Superior temporal gyrus (tissue), 1 donor: ENCODE results near the gene SLC26A2.

Experiments used
- DNase-seq: peaks from one replicate; pipeline ENCODE4 v3.0.0-alpha.2; 2016; ENCODE audit errors: extremely low spot score

SLC26A2 gene

DNA sequence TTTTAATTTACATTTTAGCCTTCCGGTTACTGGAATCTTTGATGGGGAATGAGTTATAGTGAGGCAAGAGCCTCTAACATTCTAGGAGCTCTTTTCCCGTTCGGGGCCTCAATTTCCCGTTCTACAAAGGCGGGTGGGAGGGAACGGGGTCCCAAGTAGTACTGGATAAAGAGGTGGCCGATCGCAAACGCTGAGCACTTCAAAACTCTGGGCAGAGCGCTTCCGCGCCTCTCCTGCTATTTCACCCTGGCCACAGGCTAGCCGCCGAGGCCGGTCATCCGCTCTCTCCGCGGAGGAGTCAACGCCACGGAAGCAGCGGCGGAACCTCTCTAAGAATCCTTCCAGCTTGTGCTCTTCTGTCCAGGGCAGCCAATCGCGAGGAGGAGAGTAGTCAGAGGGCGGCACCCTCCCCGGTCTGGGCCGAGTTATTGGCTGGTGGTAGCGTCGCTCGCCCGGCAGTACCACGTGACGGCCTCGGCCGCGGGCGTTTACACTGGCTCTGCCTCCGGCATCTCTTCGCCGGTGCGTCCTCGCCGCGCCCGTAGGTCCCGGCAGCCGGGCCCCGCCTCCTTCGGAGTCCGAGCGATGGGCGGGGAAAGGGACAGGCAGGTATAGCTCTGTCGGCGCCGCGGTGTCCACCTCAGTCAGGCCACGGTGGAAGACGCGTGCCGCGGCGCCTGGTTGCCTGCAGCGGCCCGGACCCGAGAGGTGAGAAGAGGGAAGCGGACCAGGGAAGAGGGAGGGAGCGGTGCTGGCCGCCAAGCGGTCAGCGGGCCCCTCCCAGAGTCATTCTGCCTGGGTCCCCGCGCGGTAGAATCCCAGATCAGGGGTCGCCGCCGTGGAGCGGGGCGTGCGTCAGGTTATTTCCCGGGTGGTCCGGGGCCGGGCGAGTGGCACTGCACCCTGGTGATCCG, at the start of gene SLC26A2:
TSS of gene SLC26A2 (plus strand) at position 487 of the 914 bp plus-strand sequence. CDS start 16,895 bp downstream, outside the sequence.
- peak; percentile 98 for DNase-seq

DNA sequence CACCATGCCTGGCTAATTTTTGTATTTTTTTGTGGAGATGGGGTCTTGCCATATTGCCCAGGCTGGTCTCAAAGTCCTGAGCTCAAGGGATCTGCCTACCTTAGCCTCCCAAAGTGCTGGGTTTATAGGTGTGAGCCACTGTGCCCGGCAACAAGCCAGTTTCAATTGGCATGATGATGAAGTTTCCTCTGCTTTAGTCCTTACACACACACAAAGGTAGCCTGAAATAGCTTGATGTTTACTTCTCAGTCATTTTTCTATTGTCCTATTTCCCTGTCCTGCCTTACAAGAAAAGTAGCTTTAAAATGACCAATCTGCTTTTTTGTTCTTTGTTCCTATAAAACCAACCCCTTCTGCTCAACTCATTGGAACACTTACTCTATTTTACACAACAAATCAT, 49.5 kb upstream of the SLC26A2 start:
- DNase-seq = no peak

GRCh38 chr5:149912226-149912871, 48.2 kb upstream of the SLC26A2 start:
- no peak for DNase-seq

GRCh38 chr5:149913436-149914419, 46.8 kb upstream of the SLC26A2 start:
- DNase-seq = no peak

- no peak for DNase-seq
Observed at GRCh38 chr5:149915392-149916260, 44.9 kb upstream of the SLC26A2 start.

- no peak for DNase-seq
Observed at GRCh38 chr5:149916334-149917072, 44.1 kb upstream of the SLC26A2 start.

DNA sequence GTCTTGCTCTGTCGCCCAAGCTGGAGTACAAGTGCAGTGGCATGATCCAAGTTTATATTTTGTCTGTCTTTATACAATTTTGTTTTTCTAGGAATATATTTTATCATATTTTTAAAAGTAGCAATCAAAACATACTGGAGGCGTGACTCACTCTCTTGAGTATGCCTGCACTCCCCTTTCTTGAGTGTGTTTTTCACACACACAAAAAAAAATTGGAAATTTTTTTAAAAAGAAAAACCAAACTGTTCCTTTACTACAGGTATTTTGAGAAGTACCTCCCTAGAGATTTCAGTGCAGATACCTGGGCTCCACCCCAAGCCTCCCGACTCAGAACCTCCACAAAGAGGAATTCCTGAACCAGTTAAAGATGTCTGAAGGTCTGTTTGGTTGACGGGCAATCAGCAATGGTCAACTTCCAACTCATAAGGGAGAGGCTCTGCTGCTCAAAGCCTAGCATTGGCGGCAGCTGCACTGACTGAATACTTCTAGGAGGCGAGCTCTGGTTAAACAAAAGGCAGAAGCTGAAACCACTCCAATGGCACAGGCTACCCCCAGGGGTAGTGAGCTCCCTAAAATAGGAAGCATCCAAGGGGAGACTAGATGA, 43.4 kb upstream of the SLC26A2 start:
- DNase-seq = no peak

GRCh38 chr5:149921597-149921996, 39.0 kb upstream of the SLC26A2 start:
- no peak for DNase-seq

DNA sequence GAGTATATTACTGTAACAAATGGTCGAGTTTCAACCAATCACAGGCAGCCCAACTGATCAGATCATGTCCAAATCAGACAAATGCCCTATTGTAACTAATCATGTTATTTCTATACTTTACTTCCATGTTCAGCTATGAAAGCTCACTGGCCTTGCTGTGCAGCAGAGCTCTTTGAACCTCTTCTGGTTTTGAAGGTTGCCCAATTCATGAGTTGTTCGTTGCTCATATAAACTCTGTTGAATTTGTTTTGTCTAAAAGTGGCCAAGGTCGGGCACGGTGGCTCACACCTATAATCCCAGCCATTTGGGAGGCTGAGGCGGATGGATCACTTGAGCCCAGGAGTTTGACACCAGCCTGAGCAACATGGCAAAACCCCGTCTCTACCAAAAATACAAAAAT, 37.6 kb upstream of the SLC26A2 start:
- no peak for DNase-seq

DNA sequence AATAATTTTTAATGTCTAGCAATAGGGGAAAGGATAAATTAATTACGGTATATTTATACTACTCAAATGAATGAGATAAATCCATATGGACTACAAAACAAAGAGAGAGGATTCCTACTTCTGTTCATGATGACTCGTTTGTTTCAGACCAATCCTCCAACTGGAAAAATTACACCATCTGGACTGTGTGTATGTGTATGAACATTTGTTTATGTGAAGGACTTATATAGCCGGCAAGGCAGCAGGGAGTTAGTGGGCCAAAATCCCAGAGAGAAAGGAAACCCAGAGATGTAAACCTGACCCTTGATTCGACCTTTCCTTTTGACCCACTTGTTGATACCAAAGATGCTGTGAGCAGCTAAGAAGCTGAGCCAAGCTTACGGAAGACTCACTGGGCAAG, 36.1 kb upstream of the SLC26A2 start:
- DNase-seq = no peak

GRCh38 chr5:149930043-149930748, 30.4 kb upstream of the SLC26A2 start:
- no peak for DNase-seq

DNA sequence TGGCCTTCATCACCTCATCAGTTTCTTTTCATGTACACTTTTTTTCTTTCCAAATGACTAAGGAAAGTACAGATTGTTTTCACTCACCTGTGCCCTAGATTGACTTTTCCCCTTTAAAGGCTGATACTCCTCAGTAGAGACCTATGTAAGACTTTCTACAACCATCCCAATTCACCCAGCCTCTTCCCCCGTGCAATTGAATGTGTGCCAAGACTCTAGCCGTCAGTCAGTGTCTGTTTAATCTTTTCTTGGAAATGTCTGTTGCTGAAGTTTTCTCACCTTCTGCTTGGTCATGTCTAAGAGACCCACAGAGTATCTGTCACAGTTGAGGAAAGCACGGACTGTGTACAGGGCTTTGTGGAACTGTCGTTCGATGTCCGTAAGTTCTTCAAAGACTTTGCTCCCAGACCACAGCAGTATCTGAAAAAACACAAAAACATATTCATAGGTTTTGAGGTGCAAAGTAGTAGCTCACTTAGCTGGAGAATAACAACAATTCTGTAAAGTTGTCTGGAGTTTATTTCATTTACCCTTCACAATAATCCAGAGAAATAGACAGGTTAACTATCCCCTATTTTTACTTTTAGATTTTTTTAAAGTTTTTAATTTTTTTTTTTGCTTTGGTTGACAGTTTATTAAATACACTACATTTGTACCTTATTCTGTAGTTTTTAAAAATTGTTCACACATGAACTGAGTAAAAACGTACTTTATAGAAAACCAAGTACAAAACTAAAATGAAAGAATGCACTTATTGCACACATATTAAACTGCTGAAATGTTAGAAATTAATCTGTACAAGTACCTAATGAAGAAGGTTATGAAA, 29.6 kb upstream of the SLC26A2 start:
- DNase-seq = no peak

- DNase-seq = no peak
Observed at GRCh38 chr5:149931992-149932436, 28.5 kb upstream of the SLC26A2 start.

GRCh38 chr5:149932445-149933350, 27.9 kb upstream of the SLC26A2 start:
- DNase-seq = no peak

- no peak for DNase-seq
Observed at GRCh38 chr5:149935431-149935901, 25.1 kb upstream of the SLC26A2 start.

DNA sequence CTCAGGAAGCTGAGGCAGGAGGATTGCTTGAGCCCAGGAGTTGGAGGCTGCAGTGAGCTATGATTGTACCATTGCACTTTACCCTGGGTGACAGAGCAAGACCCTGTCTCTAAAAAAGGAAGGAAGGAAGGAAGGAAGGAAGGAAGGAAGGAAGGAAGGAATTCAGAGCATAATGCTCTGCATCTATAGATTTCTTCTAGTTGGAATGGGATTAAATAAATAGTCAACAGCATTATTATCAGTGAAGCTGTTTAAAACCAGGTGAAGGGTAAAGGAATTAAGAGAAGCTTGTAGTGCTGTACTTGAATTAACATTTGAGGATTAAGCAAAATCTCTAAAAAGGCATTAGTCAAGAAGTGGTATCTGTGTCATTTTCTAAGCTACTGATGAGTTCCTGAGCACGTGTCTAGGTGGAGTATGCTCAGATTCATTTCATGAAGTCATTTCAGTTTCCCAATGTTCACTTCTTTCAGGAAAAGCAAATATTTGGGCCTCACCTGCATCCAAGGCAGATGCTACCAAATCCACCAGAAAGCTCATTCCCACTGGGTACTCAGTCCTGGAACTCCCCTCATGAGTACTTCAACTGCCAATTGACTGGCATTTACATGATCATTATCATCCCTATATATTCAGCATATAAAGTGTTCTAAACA, 24.4 kb upstream of the SLC26A2 start:
- DNase-seq = no peak
